GM12878 (cell line): ENCODE data around the gene TREML2. TPM values are rescaled to one million over a fixed set of nuclear protein-coding genes. Genes with fewer than 3 reads are reported as not detected.

ENCODE experiments used
- ATAC-seq: fragments of 200-7000 bp; cut with Tn5 transposase; 3 replicates; pipeline ENCODE4 v1.9.1; 2020; ENCODE audit warnings: mild to moderate bottlenecking, moderate library complexity
- BruUV-seq: library from RNA; stranded (reverse); fragments of 400-500 nt; replicated peaks from 2 replicates; lab custom pipeline; 2021; lab: Mats Ljungman, UMichigan
- CTCF ChIA-PET: fragments of 300-600 bp; sonication (Branson Sonifier 250); formaldehyde crosslinking; extraction: SDS; loops from one replicate; lab custom pipeline; 2021; ENCODE audit warnings: inconsistent platforms; lab: Yijun Ruan, JAX
- POLR2A ChIA-PET: fragments of 350-600 bp; formaldehyde crosslinking; extraction: SDS; loops from one replicate; lab custom pipeline; 2021; ENCODE audit warnings: inconsistent platforms; lab: Charles Lee
- RAD21 ChIA-PET: fragments of 300-600 bp; sonication (Branson Sonifier 250); formaldehyde crosslinking; loops from one replicate; lab custom pipeline; 2023; ENCODE audit warnings: antibody characterized with exemption; ENCODE audit not compliant: unreplicated experiment; lab: Charles Lee
- SMC1A ChIA-PET: fragments of 300-600 bp; sonication (Branson Sonifier 250); formaldehyde crosslinking; loops from one replicate; lab custom pipeline; 2023; ENCODE audit not compliant: unreplicated experiment, uncharacterized antibody; lab: Charles Lee
- DNase-seq: peaks from one replicate; pipeline ENCODE4 v3.0.0-alpha.2; 2011; ENCODE audit warnings: low read depth, low spot score
- FAIRE-seq: peaks from 3 replicates; lab custom pipeline; 2011; peaks lifted over from hg19 to GRCh38; lab: Jason Lieb, UNC
- H2AFZ ChIP-seq: 2 replicates; pipeline ENCODE4 v1.6.0; 2011; ENCODE audit warnings: low read depth, low read length, control low read depth; ENCODE audit not compliant: control insufficient read depth
- H3K27ac ChIP-seq: 2 replicates; pipeline ENCODE4 v1.5.1; 2011; ENCODE audit warnings: control low read depth; ENCODE audit not compliant: control insufficient read depth, insufficient read depth
- H3K27me3 ChIP-seq, 2 experiments: replicated peaks in 1 of 2; 2 replicates each; pipeline versions ENCODE4 v1.6.0 to v1.6.1; 2011; ENCODE audit warnings: low read length in 1 of 2; ENCODE audit not compliant: control insufficient read depth in 2 of 2, insufficient read depth in 2 of 2
- H3K36me3 ChIP-seq, 2 experiments: 2 replicates each; pipeline ENCODE4 v1.5.1; 2011; ENCODE audit warnings: low read length in 1 of 2; ENCODE audit not compliant: control insufficient read depth in 2 of 2, insufficient read depth in 2 of 2
- H3K4me1 ChIP-seq: 2 replicates; pipeline ENCODE4 v1.6.1; 2011; ENCODE audit warnings: mild to moderate bottlenecking, low read length, moderate library complexity, mixed read lengths; ENCODE audit not compliant: control insufficient read depth, insufficient read depth
- H3K4me2 ChIP-seq: 2 replicates; pipeline ENCODE4 v1.6.0; 2011; ENCODE audit warnings: control low read depth; ENCODE audit not compliant: control insufficient read depth, insufficient read depth
- H3K4me3 ChIP-seq: fragments of 200-600 bp; sonication (generic); 2 replicates; pipeline ENCODE4 v1.5.1; 2016
- H3K79me2 ChIP-seq: 2 replicates; pipeline ENCODE4 v1.6.0; 2011; ENCODE audit warnings: low read length; ENCODE audit not compliant: control insufficient read depth, insufficient read depth
- H3K9ac ChIP-seq: 2 replicates; pipeline ENCODE4 v1.8.0; 2011; ENCODE audit warnings: low read length, control low read depth, mixed read lengths; ENCODE audit not compliant: control insufficient read depth, insufficient read depth
- H3K9me3 ChIP-seq: replicated peaks from 3 replicates; pipeline ENCODE4 v1.5.1; 2011; ENCODE audit warnings: mild to moderate bottlenecking, low read length; ENCODE audit not compliant: control insufficient read depth, insufficient read depth
- H4K20me1 ChIP-seq: 2 replicates; pipeline ENCODE4 v1.6.0; 2011; ENCODE audit not compliant: control insufficient read depth, insufficient read depth
- BCL3 ChIP-seq: IDR thresholded peaks from 2 replicates; pipeline ENCODE4 v1.6.1; 2011; ENCODE audit warnings: borderline replicate concordance, low read depth, mild to moderate bottlenecking, moderate library complexity, low read length; ENCODE audit not compliant: insufficient read depth, poor library complexity, severe bottlenecking
- BRCA1 ChIP-seq: IDR thresholded peaks from 2 replicates; pipeline ENCODE4 v1.6.1; 2011; ENCODE audit warnings: low read depth, low read length, improper control_type of control experiment
- CTCF ChIP-seq, 3 experiments: IDR thresholded peaks in 2 of 3; conservative IDR thresholded peaks in 1 of 3; 2 replicates each; pipeline ENCODE4 v1.5.1; 2011; ENCODE audit warnings: low read depth in 3 of 3, low read length in 3 of 3, mild to moderate bottlenecking in 3 of 3, control low read depth in 2 of 3, moderate library complexity in 2 of 3, inconsistent platforms in 1 of 3, mixed read lengths in 1 of 3; ENCODE audit not compliant: control insufficient read depth in 2 of 3, insufficient read depth in 1 of 3; ENCODE audit errors: extremely low read depth in 1 of 3
- EED ChIP-seq: sonication (generic); IDR thresholded peaks from 2 replicates; pipeline ENCODE4 v1.6.1; 2016; ENCODE audit warnings: antibody characterized with exemption, low read depth
- HCFC1 ChIP-seq: fragments of 150-350 bp; IDR thresholded peaks from 2 replicates; pipeline ENCODE4 v1.6.1; 2014; ENCODE audit warnings: low read length
- IRF5 ChIP-seq: fragments of 450-650 bp; IDR thresholded peaks from 2 replicates; pipeline ENCODE4 v1.6.1; 2017; ENCODE audit warnings: borderline replicate concordance
- JUNB ChIP-seq: IDR thresholded peaks from 2 replicates; pipeline ENCODE4 v1.6.1; 2016; ENCODE audit warnings: antibody characterized with exemption, mild to moderate bottlenecking
- MYC ChIP-seq: IDR thresholded peaks from 2 replicates; pipeline ENCODE4 v1.6.1; 2011; ENCODE audit warnings: mild to moderate bottlenecking, low read length, moderate library complexity, inconsistent platforms; ENCODE audit not compliant: insufficient read depth, insufficient replicate concordance, insufficient read length, severe bottlenecking
- NR2F1 ChIP-seq: fragments of 450-650 bp; conservative IDR thresholded peaks from 2 replicates; pipeline ENCODE4 v1.6.1; 2017; ENCODE audit warnings: mild to moderate bottlenecking
- PML ChIP-seq: IDR thresholded peaks from 2 replicates; pipeline ENCODE4 v1.6.1; 2012; ENCODE audit warnings: low read length, inconsistent platforms
- SP1 ChIP-seq: IDR thresholded peaks from one replicate; pipeline ENCODE4 v1.6.1; 2011; ENCODE audit warnings: low read depth, low read length
- SRF ChIP-seq, 2 experiments: IDR thresholded peaks; 2 replicates each; pipeline ENCODE4 v1.6.1; 2011; ENCODE audit warnings: low read depth in 2 of 2, low read length in 2 of 2, mild to moderate bottlenecking in 1 of 2, moderate library complexity in 1 of 2
- USF2 ChIP-seq: IDR thresholded peaks from 2 replicates; pipeline ENCODE4 v1.6.1; 2011; ENCODE audit warnings: low read depth, low read length, improper control_type of control experiment, borderline replicate concordance
- YY1 ChIP-seq: IDR thresholded peaks from 2 replicates; pipeline ENCODE4 v1.6.1; 2011; ENCODE audit warnings: low read depth, mild to moderate bottlenecking, low read length
- ZBED1 ChIP-seq: IDR thresholded peaks from 2 replicates; pipeline ENCODE4 v1.6.1; 2016; ENCODE audit warnings: borderline replicate concordance
- ZNF622 ChIP-seq: fragments of 450-650 bp; IDR thresholded peaks from 2 replicates; pipeline ENCODE4 v1.6.1; 2017; ENCODE audit warnings: mild to moderate bottlenecking, inconsistent platforms
- WGBS: methylation state at CpG from one replicate; pipeline ENCODE4 v1.1.6; 2016; ENCODE audit warnings: low lambda C conversion rate; ENCODE audit not compliant: insufficient replicate concordance, insufficient coverage; ENCODE audit errors: missing lambda C conversion rate; 5-methylcytosine and 5-hydroxymethylcytosine counted together
- in situ Hi-C: fragments of 300-500 bp; cut with MboI; formaldehyde crosslinking; loops from 9 replicates; pipeline ENCODE4 v1.14.3; 2018; ENCODE audit warnings: mixed read lengths
- intact Hi-C: fragments of 100-400 bp; cut with micrococcal nuclease; formaldehyde crosslinking; loops from one replicate; pipeline ENCODE4 v1.14.2; 2022; ENCODE audit not compliant: unreplicated experiment
- polyA plus RNA-seq, 11 experiments: library from polyadenylated mRNA; depleted of rRNA in 4 of 11; unstranded in 6 of 11; stranded (reverse) in 5 of 11; fragments of >200 nt; fragmentation: Nextera tagmentation in 4 of 11; fragmentation: Illumina TruSeq in 1 of 11; extraction: Ambion mirVana in 4 of 11; extraction: Trizol in 1 of 11; gene quantifications; 1 replicate in 1 of 11; 2 replicates in 10 of 11; pipeline versions ENCODE4 v1.2.1 to v1.2.3, GENCODE V29; 2011 to 2016; ENCODE audit warnings: inconsistent platforms in 2 of 11, missing spikeins in 2 of 11, low read depth in 1 of 11
- total RNA-seq, 4 experiments: library from RNA; depleted of rRNA in 3 of 4; stranded (reverse); fragments of >200 nt in 3 of 4; fragmentation: Illumina TruSeq in 1 of 4; extraction: Trizol in 1 of 4; gene quantifications; 2 replicates each; pipeline versions ENCODE4 v1.2.1 to v1.2.3, GENCODE V29; 2013 to 2021

Gene TREML2
- total and polyA plus RNA-seq, 10 of the 15 experiments (the other 5 are each of a cell fraction or from before 2014, with no cell fraction given): 0.49 to 9.1 (median 7.3) TPM

GRCh38 chr6:41194386-41194785 is 6.6 kb downstream of the TREML2 start:
- ATAC-seq (no peak), DNase-seq (no peak), FAIRE-seq (no peak)
- Histone ChIP-seq H3K4me3 (no peak overlapping the region), H3K27me3 (no peaks in the 10 kb centered on the region; a peak in 1 of 4 replicates), H3K9ac (no peak overlapping the region), H3K4me2 (no peak overlapping the region), H3K79me2 (no peaks in the 10 kb centered on the region), H3K27ac (no peak overlapping the region), H3K4me1 (0 out of 2 replicates have a peak, but pooled peaks cover 1% of the 10 kb centered on the region), H2AFZ (no peak overlapping the region), H4K20me1 (no peaks in the 10 kb centered on the region), H3K9me3 (peaks cover 17% of the 10 kb centered on the region), H3K36me3 (peaks cover 0 to 4% of the 10 kb centered on the region in 2 experiments; a peak in 2 of 4 replicates)
- no TSS peak for BruUV-seq
- intact Hi-C loops (loop anchor here (5.0 kb wide), 1 partner anchor 123 kb away; no protein-coding TSS in a partner anchor), in situ Hi-C loops (no loop called here)
- ChIA-PET SMC1A (no interaction called here), RAD21 (no interaction called here), CTCF (interaction anchor here (3.8 kb wide), 1 partner anchor 12 kb away, joined by 26 read pairs; no protein-coding TSS in a partner anchor), POLR2A (no interaction called here)
- 90% methylated on average over 3 of the region's 3 CpGs for WGBS
- no peak for TF ChIP-seq CTCF (IDR thresholded peaks at IDR 0.05 in 2 of 3, conservative IDR thresholded peaks at IDR 0.05 in 1 of 3; ENCODE audit: control insufficient read depth in 2 of 3, extremely low read depth in 1 of 3, insufficient read depth in 1 of 3, low read depth in 3 of 3, low read length in 3 of 3)
- TF ChIP-seq JUNB: no peak
- no peak for TF ChIP-seq MYC
- TF ChIP-seq ZNF622: no peak
- no peak for TF ChIP-seq NR2F1
- no peak for TF ChIP-seq EED
- no peak for TF ChIP-seq SP1
- no peak for TF ChIP-seq BCL3
- TF ChIP-seq YY1: no peak
- no peak for TF ChIP-seq IRF5
- no peak for TF ChIP-seq PML
- TF ChIP-seq SRF (IDR thresholded peaks at IDR 0.05; ENCODE audit: low read depth in 2 of 2, low read length in 2 of 2): no peak
- no peak for TF ChIP-seq USF2
- no peak for TF ChIP-seq HCFC1
- TF ChIP-seq BRCA1: no peak
- no peak for TF ChIP-seq ZBED1
